ENCODE measurements around the gene TPCN1.
A peak's percentile ranks its signal among the peaks of the same experiment; 100 is the strongest.

The TPCN1 gene

DNA sequence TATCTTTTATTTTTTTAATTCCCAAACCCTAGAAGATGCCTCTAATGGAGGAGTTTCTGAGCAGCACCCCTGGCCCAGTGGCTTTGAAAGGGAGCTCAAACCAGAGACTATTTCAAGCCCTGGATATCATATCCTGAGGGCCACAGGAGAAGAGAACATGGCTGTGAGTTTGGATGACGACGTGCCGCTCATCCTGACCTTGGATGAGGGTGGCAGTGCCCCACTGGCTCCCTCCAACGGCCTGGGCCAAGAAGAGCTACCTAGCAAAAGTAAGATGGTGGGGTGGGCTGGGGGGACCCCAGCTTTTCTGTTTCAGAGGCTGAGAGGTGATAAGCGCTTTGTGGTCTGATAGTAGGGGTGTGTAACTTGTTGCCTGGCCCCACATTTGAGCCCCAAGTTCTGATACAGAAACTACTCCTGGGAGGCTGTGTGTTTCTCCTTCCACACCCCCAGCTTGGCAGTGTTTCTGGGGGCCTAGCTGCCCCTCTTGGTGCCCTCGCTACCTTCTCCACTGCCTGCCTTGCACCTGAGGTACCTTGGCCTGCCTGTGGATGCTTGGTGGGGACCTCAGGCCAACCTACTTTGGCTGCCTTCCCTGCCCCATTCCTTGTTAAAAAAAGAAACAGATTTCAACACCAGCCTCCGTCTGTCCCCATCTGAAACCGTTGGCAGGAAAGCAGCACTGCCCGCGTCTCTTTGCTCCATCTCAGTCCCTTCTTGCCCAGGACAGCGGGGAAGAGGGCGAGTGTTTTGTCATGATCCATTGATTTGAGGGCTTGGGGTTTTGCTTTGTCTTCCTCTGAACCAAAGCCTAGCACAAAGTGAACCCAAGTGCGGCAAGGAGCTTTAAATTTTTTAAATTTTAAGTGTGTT lies 5.7 kb downstream of the TPCN1 start:
- DNase-seq (ENCODE audit: low read depth), result no peak

DNA sequence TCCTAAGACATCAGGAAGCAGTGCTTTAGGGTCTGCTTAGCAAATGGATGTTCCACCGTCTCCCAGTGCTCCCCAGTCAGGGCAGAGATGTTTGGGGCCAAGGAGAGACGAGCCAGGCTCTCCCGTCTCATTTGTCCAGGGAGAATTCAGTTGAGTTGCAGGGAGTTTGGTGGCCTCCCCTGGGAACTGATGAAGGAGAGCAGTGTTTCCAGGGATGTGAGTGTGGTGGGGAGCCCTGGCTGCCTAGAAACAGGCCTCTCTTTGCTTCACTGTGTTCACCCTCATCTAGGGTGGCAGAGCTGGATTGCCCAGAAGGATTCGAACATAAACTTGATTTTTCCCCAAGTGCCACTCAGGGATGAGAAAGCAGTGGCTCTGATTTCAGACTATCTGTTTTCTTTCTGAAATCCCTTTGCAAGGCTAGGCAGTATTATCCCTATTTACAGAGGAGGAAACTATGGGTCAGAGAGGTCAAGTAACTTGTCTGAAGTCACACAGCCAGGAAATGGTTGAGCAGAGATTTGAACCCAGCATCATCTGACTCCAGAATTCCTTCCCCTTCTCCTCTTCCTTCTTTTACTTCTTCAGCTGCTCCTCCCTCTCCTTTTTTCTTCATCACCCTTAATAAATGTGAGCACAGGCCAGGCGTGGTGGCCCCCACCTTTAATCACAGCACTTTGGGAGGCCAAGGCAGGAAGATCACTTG lies 6.6 kb downstream of the TPCN1 start:
- no peak for DNase-seq (ENCODE audit: low read depth)

- DNase-seq (ENCODE audit: low read depth), result no peak
Measured at GRCh38 chr12:113228394-113229028, 7.2 kb downstream of the TPCN1 start.

- no peak for DNase-seq (ENCODE audit: low read depth)
Measured at GRCh38 chr12:113230315-113231234, 9.3 kb downstream of the TPCN1 start.

DNA sequence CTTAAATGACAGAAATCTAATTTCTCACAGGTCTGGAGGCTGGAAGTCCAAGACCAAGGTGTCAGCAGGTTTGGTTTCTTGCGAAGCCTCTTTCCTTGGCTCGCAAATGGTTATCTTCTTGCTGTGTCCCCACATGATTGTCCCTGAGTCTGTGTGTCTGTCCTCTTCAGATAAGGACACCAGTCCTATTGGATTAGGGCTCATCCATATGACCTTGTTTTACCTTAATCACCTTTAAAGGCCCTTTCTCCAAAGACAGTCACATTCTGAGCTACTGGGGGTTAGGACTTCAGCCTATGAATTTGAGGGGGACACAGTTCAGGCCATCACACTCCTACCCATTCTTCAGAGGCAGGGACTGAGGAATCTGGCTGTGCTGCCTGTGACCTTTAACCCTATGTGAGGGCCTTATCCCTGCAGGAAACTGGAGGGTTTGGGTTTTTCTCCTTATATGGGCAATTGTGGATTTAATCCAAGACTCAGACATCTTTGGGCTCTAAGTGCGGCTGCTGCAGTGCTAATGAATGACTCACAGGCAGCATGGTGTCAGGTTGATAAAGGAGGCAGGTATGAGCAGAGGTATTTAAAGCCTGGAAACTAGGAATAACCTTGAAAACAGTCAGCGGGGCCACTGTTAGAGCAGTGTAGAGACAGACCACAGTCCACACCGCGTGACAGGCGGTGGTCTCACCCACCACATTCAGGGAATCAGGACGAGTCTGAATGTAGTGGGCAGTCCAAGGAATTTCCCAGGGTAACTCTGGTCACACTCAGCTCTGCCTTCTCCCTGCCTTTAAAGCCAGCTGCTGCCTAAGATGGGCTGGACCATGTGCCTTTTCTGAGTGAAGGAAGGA lies 10.2 kb downstream of the TPCN1 start:
- peak; percentile 86 for DNase-seq (ENCODE audit: low read depth)

DNA sequence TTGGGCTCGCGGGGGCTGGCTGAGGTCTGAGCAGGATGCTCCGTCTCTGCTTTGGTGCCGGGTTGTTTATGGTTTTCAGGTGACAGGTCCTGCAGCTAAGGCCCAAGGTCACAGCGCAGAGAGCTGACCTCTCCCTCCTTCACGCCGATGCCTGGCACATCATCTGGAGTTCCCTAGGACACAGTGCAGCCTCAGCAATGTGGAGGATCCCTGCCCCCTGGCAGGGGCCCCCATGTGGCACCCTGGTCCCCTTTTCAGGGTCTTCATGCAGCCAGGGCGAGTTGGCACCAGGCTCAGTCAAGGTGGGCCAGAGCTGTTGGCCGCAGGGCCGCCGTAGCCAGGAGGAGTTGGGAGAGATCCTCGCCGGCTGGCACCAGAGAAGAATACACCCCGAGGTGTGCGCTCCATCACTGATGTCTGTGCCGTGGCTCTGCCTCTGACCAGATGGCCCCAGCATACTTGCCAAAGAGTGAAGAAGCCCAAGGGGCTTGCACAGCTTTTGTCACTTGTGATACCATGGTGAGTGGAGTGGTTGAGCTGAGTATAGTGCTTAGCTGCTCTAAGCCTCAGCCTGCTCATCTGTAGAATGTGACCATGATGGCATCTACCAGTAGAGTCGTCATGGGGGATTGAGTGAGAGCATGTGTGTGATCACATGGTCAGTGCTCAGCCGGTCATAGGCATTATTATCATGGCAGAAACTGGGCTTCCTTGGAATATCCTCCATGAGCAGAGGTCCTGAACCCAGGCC lies 11.0 kb downstream of the TPCN1 start:
- DNase-seq (ENCODE audit: low read depth), result no peak

GRCh38 chr12:113232840-113233585 lies 11.7 kb downstream of the TPCN1 start:
- DNase-seq (ENCODE audit: low read depth), result no peak

- DNase-seq (ENCODE audit: low read depth), result no peak
Measured at GRCh38 chr12:113233967-113234366, 12.7 kb downstream of the TPCN1 start.

DNA sequence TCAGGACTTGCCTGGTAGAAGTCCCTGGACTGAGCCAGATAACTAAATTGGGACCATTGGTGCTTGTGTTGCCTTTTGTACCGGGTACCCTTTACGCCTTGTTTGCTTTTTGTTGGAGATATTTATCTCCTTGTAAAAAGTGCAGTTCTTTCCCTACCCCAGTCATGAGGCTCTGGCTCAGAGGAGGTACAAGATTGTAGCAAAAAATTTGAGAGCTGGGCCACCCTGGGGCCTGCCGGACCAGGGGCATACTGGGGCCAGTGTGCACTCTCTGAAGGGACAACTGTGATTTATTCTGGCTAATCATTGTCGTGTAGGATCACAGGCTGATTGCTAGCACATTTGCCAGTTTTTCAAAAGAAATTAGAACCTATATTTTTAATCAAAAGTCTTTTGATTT lies 13.2 kb downstream of the TPCN1 start:
- no peak for DNase-seq (ENCODE audit: low read depth)

DNA sequence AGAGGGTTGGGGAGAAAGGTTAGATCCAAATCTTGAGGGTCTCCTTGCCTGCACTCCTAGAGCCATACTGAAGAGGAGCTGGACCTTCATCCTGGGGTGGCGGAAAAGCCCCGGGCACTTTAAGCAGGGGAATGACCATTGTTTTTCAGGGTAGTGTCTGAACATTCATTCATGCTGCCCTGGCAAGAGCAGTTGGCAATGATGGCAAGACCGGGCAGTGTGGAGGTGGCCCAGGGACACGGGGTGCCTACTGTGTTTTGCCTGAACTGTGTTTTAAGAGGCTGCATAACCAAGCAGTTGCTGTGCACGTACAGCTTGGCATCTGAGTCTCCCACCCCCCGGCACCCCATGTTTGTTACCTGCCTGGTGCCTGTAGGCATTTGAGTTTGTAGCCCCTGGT lies 14.7 kb downstream of the TPCN1 start:
- no peak for DNase-seq (ENCODE audit: low read depth)

DNA sequence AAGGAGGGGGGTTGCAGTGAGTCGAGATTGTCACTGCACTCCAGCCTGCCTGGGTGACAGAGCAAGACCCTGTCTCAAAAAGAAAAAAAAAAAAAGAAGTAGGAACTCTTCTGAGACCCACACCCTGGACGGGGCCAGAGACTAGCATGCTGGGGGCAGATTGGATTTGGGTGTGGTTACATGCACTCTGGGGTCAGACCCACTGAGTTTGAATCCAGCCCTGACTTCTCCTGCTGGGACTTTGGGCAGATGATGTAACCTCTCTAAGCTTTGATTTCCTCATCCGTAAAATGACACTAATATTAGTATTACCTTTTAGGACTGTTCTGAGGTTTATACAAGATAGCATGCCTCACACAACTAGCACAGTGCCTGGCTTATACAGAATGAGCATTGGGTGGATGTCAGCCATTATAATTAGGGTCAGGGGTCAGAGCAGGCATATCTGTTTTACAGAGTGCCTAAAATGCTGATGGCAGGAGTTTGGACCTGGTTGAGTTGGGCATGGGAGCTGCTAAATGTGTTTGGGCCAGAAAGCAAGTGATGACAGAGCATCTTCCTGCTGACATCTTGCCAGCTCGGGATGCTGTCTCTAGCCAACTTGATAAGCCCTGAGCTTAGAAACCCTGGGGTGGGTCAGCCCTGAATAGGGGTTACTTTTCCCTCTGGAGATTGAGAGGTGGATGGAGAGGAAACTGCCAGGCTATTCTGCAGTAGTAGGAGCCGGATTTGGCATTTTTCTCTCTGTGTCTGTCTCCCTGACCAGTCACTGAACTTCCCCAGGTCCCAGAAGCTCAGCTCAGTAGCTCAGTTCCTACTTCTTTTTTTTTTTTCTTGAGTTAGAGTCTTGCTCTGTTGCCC lies 15.5 kb downstream of the TPCN1 start:
- DNase-seq (ENCODE audit: low read depth), result no peak

DNA sequence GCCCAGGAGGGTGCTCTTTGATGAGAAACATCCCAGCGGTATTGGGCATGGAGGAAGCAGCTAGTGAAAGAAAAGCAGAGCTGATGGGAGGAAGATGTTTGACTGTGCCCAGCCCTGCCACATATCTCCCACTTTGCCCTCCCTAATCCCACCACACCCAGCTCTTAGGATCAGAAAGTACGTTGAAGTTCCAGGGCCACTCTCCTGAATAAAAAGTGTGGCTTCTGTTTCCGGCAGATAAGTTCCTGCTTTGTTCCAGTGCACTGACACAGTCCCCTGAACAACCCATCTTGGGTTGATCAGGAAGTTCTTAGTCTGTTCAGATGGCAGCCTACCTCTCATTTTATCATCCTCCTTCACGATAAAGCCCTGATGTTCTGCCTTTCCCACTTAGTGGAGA lies 16.5 kb downstream of the TPCN1 start:
- DNase-seq (ENCODE audit: low read depth), result no peak

GRCh38 chr12:113238309-113238708 lies 17.0 kb downstream of the TPCN1 start:
- DNase-seq (ENCODE audit: low read depth), result no peak

GRCh38 chr12:113239288-113239771 lies 18.1 kb downstream of the TPCN1 start:
- no peak for DNase-seq (ENCODE audit: low read depth)

- DNase-seq (ENCODE audit: low read depth), result no peak
Measured at GRCh38 chr12:113239811-113240331, 18.6 kb downstream of the TPCN1 start.

DNA sequence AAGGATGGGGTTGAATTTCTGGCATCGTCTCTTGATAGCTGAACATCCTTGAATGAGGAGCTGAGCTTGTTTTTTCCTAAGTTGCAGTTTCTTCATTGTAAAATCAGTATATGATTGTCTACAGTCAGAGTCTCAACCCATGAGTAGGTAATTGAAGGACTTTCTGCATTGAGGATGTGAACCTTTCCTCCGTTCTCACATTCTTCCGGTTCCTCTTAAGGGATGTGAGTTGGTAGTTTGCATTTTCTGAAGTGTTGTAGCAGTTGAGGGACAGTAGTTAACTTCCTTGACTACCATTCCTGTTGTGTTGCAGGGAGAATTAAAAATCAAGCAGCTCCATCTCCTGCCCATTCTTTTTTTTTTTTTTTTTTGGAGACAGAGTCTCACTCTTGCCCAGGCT lies 19.1 kb downstream of the TPCN1 start:
- DNase-seq (ENCODE audit: low read depth), result no peak

GRCh38 chr12:113241191-113242025 lies 20.1 kb downstream of the TPCN1 start:
- peak; percentile 98 for DNase-seq (ENCODE audit: low read depth)
